GM18508 (cell line): ENCODE data around the gene PCDH17.

Source experiments
- ATAC-seq: cut with Tn5 transposase; IDR thresholded peaks from one replicate; pipeline ENCODE4 v1.9.1; 2021; ENCODE audit warnings: moderate number of reproducible peaks; ENCODE audit not compliant: insufficient read depth, unreplicated experiment

The PCDH17 gene

GRCh38 chr13:57631596-57632275 is at the start of gene PCDH17:
PCDH17 (plus strand) TSS chr13:57631744; CDS start chr13:57632547, 803 bp downstream.
- no peak for ATAC-seq

- no peak for ATAC-seq
Measured at GRCh38 chr13:57582032-57582431, 49.5 kb upstream of the PCDH17 start.

GRCh38 chr13:57583529-57583928 is 48.0 kb upstream of the PCDH17 start:
- ATAC-seq, result no peak

- no peak for ATAC-seq
Measured at GRCh38 chr13:57588639-57589038, 42.9 kb upstream of the PCDH17 start.

- ATAC-seq, result no peak
Measured at GRCh38 chr13:57595775-57596174, 35.8 kb upstream of the PCDH17 start.

GRCh38 chr13:57601536-57601935 is 30.0 kb upstream of the PCDH17 start:
- no peak for ATAC-seq

- no peak for ATAC-seq
Measured at GRCh38 chr13:57604442-57604841, 27.1 kb upstream of the PCDH17 start.

GRCh38 chr13:57611969-57612368 is 19.6 kb upstream of the PCDH17 start:
- ATAC-seq, result no peak

- ATAC-seq, result no peak
Measured at GRCh38 chr13:57612568-57612967, 19.0 kb upstream of the PCDH17 start.

- ATAC-seq, result no peak
Measured at GRCh38 chr13:57624565-57625435, 6.7 kb upstream of the PCDH17 start.

GRCh38 chr13:57627663-57628062 is 3.9 kb upstream of the PCDH17 start:
- no peak for ATAC-seq

GRCh38 chr13:57629391-57629804 is 2.1 kb upstream of the PCDH17 start:
- ATAC-seq, result no peak

GRCh38 chr13:57629821-57630235 is 1.7 kb upstream of the PCDH17 start:
- ATAC-seq, result no peak

- ATAC-seq, result no peak
Measured at GRCh38 chr13:57630661-57631595, 616 bp upstream of the PCDH17 start.

- ATAC-seq, result no peak
Measured at GRCh38 chr13:57632276-57633140, 964 bp downstream of the PCDH17 start.

- ATAC-seq, result no peak
Measured at GRCh38 chr13:57633141-57633949, 1.8 kb downstream of the PCDH17 start.

GRCh38 chr13:57633950-57634838 is 2.6 kb downstream of the PCDH17 start:
- ATAC-seq, result no peak

- no peak for ATAC-seq
Measured at GRCh38 chr13:57634839-57635165, 3.3 kb downstream of the PCDH17 start.
